GM10266 (cell line): ENCODE data around the gene MYH14.
A peak's percentile ranks its signal among the peaks of the same experiment; 100 is the strongest.
"Not testable (repeated sequence)": the region's sequence is repeated elsewhere in the genome, so short reads cannot be mapped to it uniquely, and the experiment has no call there.

Experiments
- DNase-seq: peaks from one replicate; pipeline ENCODE4 v3.0.0; 2012; ENCODE audit errors: extremely low spot score
- TF ChIP-seq, protein P1 (sequence below): IDR thresholded peaks from 2 replicates; pipeline ENCODE4 v1.5.1; 2012; ENCODE audit warnings: mild to moderate bottlenecking, low read depth; ENCODE audit not compliant: control insufficient read depth, insufficient read depth; ENCODE audit errors: missing control alignments

The MYH14 gene

DNA sequence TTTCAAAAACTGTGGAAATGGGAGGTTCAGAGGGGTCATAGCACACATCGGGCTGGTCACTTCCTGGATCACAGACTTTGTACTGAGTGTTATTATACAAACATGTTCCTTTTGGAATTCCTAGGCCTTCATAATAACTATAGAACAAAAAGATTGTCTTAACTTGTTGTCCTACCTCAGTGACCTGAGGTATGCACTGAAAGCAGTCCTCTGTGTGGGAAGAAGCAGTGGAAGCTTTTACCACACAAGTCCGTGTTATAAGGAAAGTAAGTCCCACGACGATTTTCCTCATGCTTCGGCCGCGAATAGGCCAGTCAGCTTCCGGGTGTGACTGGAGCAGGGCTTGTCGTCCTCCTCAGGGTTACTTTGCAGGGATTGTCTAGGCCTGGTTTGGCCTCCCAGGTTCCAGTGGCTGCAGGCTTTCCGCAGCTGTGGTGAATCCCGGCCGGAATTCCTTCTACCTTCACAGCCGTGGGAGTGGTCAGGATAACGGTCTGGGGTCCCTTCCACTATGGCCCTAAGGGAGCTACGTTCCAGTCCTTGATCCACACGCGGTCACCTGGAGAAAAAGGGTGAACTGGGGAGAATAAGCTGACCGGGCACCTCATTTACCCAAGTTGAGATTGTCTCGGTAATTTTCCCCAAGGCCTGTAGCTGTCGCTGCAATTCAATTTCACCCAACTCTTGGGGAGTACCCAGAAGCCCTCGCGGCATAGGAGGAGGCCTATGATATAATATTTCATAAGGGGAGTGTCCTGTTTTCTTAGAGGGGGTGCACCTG is 146.0 kb downstream of the MYH14 start:
- no peak for DNase-seq
- TF ChIP-seq, protein P1, sequence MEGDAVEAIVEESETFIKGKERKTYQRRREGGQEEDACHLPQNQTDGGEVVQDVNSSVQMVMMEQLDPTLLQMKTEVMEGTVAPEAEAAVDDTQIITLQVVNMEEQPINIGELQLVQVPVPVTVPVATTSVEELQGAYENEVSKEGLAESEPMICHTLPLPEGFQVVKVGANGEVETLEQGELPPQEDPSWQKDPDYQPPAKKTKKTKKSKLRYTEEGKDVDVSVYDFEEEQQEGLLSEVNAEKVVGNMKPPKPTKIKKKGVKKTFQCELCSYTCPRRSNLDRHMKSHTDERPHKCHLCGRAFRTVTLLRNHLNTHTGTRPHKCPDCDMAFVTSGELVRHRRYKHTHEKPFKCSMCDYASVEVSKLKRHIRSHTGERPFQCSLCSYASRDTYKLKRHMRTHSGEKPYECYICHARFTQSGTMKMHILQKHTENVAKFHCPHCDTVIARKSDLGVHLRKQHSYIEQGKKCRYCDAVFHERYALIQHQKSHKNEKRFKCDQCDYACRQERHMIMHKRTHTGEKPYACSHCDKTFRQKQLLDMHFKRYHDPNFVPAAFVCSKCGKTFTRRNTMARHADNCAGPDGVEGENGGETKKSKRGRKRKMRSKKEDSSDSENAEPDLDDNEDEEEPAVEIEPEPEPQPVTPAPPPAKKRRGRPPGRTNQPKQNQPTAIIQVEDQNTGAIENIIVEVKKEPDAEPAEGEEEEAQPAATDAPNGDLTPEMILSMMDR = no peak

DNA sequence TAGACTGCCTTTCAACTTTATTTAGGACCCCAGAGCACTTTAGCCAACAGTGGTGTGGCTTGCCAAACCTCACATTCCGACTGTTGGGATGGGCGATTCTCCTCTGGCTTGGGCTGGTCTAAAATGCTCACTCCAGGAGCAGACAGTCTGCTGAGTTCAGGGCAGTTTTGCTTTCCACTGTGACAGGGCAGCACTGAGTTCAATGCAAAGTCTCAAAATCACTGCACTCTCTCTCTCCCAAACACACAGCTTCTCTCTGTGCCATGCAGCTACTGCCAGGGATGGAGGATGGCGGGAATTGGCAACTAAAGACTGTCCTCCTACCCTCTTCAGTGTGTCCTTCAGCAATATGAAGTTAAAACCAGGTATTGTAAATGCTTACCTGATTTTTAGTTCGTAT is 148.8 kb downstream of the MYH14 start:
- DNase-seq = no peak
- TF ChIP-seq, protein P1 = no peak

DNA sequence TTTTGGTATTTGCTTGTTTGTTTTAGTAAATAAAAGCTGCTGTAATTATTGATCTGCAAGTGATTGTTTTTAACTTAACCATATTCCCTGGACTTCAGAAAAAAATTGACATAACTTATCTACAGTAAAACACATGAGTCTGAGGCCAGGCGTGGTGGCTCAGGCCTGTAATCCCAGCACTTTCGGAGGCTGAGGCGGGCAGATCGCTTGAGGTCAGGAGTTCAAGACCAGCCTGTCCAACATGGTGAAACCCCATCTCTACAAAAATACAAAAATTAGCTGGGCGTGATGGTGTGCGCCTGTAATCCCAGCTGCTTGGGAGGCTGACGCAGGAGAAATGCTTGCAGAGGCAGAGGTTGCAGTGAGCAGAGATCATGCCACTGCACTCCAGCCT is 150.1 kb downstream of the MYH14 start:
- not testable (repeated sequence) for DNase-seq

DNA sequence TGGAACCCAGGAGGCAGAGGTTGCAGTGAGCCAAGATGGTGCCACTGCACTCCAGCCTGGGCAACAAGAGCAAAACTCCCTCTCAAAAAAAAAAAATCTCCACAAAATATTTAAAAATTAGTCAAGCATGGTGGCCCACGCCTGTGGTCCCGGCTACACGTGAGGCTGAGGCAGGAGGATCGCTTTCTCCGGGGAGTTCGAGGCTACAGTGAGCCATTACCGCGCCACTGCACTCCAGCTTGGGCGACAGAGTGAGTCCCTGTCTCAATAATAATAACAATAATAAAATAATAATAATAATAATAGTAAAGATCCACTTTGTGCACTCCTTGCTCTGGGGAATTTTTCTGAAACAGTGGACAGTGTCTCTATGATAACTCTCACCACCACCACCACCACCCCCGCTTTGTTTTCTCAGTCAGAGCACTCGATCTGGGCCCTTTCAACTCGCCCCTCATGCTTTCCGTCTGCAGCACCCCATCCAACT is 153.3 kb downstream of the MYH14 start:
- TF ChIP-seq, protein P1 = no peak
- DNase-seq = no peak

DNA sequence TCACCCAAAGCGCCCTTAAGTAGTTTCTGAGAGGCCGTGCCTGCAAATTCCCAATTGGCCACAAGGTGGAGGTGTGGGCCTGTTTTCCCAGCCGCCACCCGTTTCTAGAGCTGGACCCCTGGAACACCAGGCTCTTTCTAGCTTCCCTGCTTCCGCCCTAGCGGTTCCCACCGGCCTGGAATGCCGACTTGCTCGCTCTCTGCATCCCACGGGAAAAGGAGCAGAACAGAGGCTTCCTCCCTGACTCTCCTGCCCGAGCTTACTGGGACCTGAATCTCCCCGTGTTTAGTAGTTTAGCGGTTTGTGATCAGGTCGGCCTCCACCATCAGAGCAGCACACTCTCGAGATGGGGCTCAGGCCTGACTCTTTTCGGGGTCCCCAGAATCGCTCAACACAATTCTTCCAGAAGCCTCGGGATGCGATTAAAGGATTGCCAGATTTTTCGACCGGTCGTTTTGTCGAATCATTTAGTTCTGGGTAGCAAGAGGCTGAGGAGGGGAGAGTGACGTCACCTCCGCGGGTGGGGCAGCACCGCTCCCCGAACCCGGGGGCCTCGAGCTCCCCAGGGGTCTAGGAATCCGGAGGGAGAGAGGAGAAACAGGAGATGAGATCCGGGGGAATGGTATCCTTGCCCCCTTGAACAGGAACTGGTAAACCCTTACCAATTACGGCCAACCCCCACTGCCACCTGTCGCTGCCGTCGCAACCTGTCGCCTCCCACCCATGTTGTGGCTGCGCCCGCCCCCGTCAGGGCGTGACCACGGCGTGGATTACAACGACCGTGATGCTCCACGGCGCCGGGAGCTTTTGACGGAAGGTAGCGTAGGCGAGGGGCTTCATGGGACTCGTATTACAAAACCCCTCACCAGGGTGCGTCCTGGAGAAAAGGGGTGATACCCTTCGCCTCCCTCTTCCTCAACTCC is 154.0 kb downstream of the MYH14 start:
- DNase-seq = peak; percentile 47
- TF ChIP-seq, protein P1 = peak; percentile 82

DNA sequence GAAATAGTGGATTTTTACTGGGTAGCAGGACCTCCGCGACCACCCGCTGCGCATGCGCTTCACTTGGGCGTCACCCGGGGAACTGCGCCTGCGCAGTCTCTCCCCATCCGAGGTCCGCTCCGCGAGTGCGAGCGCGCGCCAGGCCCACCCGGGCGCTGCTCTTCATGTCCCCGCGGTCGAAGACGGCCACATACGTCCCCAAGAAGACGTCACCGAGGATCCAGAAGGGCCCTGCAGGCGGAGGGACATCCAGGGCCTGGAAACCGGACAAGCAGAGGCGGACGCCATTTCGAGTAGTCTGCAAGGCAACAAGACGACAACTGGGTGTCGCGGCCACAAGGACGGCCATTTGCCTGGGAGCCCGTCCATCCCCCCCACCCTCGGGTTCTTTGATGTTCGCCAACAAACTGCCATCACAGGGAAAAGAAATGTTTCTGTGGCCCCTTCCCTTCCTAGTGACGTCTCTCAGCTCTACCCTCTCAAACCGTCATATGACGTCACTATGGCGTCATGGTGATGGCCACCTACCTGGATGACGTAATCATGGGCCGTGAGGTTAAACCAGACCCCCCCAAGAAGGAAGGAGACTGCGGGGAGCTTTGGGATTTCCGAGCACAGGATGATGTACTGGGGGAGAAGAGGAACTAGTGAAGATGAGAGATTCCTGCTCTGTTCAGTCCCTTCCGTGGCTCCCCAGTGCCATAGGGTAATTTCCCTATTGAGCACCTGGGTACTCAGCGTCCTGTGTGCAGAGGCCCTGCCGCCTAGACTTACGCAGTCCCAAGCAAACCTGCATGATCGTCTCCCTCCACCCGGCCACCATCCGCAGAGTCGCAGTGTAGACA is 155.3 kb downstream of the MYH14 start:
- TF ChIP-seq, protein P1 = no peak
- DNase-seq = peak; percentile 85

DNA sequence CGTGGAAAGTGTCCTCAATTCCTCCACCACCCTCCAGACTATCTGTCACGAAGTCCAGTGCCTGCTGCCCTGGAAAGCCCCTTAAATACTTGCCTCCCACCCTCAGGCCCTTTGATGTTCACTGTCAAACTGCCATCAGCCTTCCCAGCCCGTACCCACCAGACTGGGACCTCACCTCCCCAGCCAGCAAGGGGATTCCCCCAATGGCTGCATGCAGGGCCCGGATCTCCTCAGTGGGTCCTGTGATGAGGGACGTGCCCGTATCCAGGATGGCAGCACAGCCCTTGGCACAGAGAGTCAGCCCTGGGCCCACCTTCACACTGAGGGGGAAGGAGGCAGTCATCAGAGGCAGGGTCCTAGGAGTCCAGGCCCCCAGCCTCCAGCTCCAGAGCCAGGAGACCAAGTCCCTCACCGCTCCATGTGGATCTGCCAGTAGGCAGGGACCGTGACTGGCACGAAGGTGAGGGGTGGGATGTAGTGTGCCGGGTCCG is 156.0 kb downstream of the MYH14 start:
- TF ChIP-seq, protein P1 = no peak
- no peak for DNase-seq
